NCI-H82 (cell line): ENCODE data around the gene NOL4L.
A peak's percentile ranks its signal among the peaks of the same experiment; 100 is the strongest.

Source experiments
- DNase-seq: peaks from one replicate; lab custom pipeline; 2025; lab: John Stamatoyannopoulos, UW

The NOL4L gene

DNA sequence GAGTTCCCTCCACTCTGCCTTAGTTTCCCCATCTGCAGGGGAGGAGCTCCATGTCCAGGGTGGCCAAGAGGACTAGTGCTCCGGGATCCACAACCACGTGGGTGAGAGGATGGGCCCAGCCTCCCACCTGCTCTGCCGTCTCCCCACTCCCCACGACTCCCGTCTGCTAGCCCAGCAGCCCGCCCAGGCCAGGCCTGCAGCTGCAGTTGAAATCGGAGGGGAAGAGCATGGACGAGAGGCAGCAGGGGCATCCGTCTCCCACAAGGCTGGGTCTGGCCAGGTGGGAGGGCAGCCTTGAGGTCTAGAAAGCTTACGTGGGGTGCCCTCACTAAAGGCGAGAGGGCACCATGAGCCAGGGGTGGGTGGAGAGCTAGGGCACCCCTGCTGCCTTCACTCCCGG is 8.6 kb downstream of the NOL4L start:
- no peak for DNase-seq

DNA sequence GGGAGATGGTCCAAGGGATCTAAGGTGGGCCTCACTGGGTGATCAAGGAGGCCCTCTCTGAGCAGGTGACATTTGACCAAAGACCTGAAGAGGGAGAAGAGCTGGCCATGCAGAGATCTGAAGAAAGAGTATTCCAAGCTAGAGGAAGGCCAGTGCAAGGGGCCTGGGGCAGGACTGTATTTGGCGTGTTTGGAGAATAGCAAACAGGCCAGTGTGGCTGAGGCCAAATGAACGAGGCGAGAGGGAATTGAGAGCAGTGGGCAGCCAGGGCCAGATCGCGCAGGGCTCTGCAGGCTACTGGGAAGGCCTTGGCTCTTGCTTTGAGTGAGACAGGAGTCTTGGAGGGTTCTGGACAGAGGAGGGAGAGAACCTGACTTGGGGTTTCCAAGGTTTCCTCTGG is 9.3 kb downstream of the NOL4L start:
- DNase-seq: no peak

DNA sequence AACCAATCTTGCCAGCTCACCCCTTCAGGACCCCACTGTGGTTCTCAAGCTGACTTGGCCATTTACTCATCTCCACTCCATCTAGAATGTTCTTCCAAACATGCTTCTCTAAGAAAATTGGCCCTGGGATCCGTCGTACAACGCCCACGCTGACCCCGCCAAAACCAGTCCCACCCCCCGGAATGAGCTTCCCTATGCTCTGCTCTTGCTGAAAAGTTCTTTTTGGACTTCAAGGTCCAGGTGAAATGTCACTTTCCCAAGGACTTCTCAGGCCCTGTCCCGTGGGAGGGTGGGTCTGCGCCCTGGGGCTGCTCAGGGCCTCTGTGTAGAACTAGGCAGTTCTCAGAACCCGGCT is 9.9 kb downstream of the NOL4L start:
- no peak for DNase-seq

DNA sequence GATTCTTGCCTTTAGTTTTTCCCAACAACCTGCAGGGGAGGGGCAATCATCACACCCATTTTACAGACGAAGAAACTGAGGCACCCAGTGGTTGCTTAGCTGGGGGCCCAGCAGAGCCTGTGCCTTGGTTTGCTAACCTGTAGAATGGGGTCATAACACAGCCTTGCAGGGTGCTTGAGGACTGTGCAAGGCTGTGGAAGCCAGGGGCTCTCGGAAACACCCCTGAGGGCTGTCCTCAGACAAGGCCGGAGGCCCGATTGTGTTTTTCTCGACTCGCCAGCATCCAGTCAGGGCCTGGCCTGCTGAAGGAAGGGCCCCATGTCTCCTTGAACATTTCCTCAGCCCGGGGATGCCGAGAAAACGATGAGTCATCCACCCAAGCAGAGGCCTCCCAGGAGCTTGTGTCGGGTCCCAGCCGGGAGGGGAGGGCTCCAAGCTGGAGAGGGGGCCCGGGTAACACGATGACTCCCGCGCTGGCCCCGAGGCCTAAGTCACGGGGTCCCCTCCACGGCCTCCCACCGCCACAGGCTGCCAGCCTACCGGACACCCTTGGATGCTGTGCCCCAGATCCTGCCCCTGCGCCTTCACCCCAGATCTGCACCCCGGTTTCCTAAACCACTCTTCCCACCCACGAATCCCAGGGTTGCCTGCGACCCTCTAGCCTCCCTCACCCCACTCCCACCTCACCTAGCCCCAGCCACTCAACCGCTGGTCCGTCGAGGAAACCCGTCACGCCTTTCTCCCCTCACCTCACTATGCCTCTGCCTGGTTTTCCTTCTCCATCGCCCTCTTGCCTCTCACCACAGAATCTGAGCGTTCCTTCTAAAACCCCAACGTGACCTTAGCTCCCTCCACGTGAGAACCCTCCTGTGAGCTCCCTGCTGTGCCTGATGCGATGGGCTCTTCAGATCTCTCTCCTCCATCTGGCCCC is 10.6 kb downstream of the NOL4L start:
- DNase-seq: no peak

DNA sequence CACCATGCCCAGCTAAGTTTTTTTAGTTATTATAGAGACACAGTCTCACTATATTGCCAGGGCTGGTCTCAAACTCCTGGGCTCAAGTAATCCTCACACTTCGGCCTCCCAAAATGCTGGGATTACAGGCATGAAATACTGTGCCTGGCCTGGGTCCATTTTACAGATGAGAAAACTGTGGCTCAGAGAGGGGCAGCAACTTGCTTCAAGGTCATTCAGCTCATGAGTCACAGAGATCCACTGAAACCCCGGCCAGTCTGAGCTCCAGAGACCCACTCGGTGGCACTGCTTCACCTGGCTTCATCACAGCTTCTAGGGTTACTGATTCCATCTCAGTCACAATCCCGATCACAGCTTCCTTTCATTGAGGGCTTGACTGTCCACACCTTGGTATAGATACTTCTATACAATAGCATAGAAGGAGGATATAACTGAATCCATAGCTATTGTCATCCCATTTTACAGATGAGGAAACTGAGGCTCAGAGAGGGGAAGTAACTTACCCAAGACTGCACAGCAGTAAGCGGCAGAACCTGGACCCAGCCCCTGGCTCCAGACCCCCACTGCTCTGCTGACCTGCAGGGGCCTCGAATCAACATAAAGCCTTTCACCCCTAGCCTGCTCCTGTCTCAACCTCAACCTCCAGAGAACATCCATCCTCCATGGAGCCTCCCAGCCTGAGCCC is 11.8 kb downstream of the NOL4L start:
- DNase-seq: no peak

DNA sequence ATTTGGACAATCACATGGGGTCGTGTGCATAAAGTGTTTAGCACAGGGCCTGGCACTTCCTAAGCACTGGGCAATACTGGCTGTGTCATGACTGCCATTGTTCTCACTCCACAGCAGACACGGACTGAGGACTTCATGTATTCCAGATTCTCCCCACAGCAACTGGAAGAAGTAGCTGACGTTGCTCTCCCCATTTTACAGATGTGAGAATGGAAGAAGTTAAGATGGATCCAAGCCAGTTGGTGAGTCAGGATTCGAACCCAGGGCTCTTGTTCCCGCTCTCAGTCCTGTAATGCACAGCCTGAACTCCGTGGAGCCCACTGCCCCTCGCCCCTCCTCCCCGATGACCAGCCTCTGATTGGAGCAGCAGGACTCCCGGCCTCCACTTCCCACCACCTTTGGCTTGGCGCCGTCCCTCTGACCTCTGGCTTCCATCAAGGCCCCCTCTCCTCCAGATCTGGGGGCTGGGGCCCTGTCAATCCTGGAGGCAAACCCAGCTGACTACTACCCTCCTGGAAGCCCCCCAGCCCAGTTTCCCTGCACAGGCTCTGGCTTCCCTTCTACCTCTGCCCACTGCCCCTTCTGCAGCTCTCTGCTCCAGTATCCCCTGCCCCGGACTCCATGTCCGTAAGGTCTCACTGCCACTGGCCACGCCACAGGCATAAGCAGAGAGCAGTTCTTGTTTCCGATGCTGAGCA is 12.7 kb downstream of the NOL4L start:
- no peak for DNase-seq

DNA sequence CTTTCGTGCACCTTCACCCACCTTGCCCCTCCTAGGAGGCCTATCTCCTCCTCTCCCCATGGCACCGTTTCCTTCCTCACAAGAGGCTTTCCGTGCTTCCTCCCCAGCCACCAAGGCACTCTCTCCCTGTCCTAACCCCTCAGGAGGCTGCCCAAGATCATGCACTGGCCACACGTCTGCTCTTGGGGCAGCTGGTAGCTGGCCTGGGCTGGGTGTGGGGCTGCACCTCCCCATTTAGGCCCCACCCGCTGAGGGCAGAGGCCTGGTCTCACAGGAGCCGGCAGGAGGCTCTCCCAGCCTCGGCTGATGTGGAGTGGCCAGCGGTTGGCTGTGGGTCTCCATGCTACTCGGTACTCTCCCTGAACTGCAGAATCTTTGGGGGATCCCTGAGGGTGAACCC is 13.6 kb downstream of the NOL4L start:
- no peak for DNase-seq

DNA sequence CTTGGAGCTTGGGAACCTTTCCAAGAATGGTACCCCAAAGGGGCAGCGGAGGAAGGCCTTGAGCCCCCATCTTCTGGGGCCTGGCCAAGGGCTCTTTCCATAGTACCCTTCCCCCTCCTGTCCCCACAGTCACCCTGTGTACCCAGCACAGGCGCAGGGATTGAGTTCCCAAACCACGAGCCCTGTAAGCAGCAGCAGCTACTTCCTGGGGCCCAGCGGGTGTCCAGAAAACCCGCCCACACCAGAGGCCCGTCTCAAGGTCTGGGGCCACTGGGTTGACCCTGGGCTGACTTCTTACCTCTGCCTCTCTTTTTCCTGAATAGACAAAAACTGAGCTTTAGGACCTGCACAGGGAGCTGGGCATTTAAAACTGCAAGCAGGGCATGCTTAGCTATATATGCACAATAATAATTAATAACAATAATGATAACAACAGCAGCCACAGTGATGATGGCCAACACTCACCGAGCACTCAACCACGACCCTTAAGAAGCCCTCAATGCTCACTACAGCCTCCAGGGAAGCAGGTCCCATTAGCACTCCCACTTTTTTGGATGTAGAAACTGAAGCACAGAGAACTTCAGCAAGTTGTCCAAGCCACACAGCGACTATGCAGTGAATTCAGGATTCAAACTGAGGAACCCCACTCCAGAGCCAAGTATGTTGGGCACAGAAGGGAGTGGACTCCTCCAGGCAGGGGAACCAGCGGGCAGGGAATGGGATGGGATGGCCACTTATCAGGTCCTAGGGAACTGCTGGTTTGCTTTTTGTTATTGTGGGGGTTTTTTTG is 14.5 kb downstream of the NOL4L start:
- no peak for DNase-seq

DNA sequence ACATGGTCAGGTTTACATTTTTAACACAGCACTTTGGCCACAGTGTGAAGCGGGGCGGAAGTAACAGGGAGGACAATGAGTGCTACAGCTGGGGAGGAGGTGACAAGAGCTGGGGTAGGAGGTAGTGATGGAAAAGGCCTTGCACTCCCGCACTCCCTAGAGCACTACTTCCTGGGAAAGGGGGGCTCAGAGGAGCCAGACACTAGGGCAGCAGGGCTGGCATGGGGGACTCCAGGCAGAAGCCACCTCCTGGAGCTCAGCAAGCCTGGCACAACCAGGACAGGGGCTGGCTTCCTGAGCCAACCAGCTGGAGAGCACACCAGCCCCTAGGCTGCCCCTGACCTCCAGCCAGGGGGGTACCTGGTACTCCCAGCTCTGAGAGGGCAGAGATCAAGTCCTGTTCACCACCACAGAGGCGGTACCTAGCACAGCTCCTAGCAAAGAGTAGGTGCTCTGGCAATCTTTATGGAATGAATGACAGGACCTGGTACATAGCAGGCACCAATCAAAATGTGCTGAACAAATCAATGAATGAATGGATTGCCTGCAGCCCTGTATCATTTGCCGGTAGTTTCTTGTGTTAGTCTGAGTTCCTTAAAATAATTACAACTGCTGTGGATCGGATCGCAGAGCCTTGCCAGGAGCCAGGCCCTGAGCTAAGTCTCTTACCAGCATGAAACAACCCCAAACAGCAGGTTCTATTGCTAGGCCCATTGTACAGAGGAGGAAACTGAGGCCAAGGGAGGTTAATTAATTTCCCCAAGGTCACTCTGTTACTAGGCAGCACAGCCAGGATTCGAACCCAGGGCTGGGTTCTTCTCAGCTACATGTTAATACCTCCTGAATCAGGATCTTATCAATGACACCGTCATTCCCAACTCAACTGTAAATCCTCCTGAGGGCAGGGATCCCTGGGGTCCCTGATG is 15.5 kb downstream of the NOL4L start:
- DNase-seq: no peak

DNA sequence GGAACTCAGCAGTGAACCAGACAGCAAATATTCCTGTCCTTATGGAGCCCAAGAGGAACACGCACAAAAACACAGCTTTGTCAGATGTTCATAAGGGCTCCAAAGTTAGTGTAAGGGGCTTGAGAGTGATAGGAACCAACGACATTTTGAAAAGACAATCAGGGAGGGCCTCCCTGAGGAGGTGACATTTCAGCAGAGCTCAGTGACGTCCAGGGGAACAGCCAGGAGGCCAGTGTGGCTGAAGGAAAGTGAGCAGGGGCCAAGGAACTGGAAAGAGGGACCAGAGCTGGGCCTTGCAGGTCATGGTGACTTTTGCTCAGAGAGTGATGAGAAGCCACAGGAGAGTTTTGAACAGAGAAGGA is 16.1 kb downstream of the NOL4L start:
- no peak for DNase-seq

DNA sequence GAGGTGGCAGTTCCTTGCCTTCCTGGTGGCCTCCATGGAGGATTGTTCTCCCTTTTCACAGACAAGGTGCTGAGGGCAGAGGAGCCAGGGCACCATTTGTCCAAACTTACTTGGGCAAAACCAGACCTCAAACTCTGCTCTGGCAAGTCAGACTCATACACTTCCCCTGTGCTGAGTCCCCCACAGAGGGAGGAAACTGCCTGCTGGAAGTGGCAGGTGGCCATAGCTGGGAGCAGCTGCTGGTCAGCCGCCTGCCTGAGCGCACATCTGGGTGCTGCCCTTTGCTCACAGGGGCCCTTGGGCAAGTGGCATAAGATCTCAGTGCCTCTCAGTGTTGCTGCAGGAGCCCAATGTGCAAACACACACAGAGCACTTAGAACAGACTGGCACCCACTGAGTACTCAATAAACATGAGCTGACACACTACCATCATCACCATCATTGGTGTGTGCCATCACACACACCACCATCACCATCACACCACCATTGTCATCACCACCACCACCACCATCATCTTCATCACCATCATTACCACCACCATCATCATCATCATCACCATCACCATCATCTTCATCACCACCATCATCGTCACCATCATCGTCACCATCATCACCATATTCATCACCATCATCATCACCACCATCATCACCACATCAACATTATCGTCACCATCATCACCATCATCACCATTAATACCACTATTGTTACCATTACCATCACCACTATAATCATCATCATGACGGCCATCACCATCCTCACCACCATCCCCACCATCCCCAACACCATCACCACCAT is 17.6 kb downstream of the NOL4L start:
- DNase-seq: no peak

DNA sequence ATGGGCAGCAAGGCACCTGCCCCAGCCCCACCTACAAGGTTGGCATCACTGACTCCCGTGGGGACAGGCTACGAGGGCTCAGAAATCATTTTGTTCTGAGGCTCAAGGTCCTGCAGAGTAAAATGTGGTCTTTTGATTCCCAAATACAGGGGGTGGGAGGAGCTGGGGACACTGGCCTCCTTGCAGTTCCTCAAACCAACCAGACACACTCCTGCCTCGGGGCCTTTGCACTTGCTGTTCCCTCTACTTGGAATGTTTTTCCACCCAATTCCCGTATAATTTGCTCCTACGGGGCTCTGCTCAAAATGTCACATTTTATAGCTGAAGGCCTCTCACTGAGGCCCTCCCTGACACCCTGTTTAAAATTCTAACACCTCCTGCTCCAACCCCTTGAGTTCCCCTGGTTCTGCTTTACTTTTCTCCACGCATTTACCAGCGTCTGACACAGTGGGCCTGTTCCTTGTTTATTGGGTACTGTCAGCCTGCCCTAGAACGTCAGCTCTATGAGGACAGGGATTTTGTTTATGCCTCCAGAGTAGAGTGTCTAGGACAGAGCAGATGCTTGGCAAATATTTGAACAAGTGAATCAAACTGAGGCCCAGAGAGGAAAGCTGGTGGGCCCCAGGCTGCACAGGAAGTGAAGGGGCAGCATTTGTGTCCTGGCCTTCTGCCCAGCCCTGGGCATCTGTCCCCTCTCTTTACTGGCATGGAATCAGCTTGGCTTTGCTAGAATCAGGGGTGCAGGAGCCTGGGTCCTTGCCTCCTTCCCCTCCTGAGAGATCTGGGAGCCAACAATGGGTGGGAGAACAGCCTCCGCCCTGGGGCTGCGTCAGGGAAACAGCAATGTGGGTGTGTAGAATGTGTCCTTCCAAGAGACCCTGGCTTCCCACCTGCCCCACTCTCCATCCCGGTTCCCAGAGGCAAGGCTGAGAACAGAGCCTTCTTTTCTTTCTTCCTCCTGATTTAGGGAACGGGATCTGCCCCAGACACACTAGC is 18.5 kb downstream of the NOL4L start:
- DNase-seq: no peak

DNA sequence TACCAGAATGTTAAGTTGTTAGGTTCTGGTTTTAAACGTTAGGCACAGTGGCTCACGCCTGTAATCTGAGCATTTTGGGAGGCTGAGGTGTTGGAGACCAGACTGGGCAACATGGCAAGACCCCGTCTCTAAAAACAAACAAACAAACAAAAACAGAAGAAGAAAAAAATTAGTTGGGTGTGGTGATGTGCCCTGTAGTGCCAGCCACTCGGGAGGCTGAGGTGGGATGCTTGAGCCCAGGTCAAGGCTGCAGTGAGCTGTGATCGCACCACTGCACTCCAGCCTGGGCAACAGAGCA is 19.4 kb downstream of the NOL4L start:
- DNase-seq: no peak

DNA sequence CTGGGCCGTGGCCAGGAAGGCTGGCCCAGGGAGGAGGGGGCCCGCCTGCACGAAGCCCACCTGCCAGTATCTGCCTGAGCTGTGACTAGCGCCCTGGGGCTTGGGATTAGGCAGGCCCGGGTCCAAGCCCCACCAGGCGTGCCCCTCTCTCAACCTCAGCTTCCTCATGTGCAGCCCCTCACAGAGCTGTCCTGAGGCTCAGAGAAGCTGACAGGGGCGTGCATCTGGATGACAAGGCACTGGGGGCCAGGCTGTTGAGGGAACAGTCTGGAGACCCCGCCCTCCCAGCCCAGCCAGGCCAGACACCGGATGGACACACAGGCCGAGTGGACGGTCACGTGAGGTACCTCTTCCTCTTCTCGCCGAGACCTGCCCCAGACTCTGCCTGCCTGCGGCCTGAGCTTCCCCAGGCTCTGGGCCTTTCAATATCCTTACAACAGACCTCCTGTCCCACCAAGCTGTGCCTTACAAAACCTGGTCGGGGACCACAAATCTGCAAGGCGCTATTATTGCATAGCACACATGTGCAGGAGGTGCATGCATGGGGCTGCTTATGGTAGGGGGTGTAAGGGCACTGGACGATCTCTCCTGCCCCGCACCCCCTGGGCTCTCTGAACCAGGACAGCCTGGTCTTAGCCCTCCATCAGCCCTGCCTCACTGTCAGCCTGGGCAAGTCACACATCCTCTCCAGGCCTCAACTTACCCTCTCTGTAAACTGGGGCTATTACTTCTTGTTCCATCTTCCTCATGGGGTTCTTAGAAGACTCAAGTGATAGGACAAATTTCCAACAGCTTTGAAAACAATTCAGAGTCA is 20.0 kb downstream of the NOL4L start:
- DNase-seq: no peak

DNA sequence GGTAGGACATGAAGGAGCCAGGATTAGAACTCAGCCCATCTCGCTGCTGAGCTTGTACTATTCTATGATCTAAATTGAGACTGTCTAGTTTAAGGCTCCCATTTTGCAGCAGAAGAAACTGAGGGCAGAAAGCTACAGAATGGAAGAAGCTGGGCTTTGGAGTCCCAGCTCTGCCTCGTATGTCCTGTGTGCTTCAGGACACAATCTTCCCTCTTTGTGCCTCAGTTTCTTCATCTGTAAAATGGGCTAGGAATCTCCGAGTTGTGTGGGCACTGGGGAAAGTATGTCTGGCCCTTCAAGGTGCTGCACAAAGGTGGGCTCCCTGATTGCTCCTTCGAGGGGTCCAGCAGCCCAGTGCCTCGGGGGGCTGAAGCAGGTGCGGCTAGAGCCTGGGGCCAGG is 20.7 kb downstream of the NOL4L start:
- DNase-seq: no peak

DNA sequence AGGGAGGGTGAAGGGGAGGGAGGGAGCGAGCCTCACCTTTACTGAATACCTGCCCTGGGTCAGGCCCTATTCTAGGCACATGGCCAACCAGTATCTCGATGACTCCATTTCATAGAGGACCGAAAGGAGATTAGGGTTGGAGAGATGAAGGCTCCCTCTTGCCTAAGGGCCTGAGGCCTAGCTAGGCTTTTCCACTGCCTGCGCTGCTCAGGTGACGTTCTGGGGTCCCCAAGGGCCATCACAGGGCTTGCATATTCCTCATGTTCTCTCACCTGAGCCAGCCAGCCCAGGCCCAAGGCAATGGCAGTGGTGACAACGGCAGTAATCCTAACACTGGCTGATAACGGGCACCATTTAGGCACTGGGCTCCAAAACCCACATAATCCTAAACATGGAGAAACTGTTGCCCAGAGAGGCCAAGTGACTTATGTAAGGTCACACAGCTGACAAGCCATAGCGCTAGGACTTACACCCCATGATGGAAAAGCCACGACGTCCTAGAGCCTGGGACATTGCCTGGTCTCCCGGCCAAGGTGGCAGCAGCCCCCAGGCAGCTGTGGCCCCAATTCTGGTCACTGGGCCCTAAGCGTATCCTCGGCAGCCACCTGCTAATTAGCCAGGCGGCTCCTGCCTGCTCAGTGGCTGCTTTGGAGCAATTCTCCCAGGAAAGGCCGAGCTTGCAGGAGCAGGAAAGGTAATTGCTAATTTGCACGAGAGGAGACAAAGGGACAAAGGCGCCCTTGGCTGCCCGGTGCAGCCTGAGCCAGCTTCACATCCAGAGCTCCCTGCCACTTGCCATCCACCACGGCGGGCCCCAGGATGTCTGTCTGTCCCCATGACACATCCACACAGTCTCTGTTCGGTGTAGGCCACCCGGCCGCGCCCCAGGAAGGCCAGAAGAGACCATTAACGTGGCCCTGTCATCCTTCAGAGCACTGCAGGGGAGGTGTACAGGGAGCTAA is 21.5 kb downstream of the NOL4L start:
- DNase-seq: no peak

DNA sequence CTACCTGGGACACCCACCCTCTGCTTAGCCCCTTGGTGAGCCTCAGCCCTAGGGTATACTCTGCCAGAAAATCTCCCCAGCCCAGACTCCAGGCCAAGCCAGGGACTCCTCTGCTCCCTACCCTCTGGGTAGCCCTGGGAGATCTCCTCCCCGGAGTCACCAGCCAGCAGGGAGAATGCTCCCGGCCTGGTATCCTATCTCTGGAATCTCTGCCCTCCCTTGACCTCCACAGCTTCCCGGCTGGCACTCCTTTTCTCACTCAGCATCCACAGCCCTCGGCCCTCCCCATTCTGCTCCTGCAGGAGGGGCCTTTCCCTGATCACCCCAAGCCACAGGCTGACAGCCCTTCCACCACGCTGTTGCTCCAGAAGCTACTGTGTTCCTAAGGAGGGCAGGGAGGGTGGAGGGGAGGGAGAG is 22.6 kb downstream of the NOL4L start:
- DNase-seq: peak; percentile 64
